Hindlimb muscle (tissue), 1 donor: ENCODE data around the gene ZNF581. TPM values are rescaled to one million over a fixed set of nuclear protein-coding genes. Genes with fewer than 3 reads are reported as not detected.

Experiments
- DNase-seq: peaks from one replicate; pipeline ENCODE4 v3.0.0-alpha.2; 2013
- polyA plus RNA-seq: library from polyadenylated mRNA; unstranded; fragments of 120-200 nt; gene quantifications from one replicate; pipeline ENCODE4 v1.2.1, GENCODE V29; 2013; ENCODE audit not compliant: insufficient read length

ZNF581 gene
- polyA plus RNA-seq, 1 donor, result 36.4 TPM

DNA sequence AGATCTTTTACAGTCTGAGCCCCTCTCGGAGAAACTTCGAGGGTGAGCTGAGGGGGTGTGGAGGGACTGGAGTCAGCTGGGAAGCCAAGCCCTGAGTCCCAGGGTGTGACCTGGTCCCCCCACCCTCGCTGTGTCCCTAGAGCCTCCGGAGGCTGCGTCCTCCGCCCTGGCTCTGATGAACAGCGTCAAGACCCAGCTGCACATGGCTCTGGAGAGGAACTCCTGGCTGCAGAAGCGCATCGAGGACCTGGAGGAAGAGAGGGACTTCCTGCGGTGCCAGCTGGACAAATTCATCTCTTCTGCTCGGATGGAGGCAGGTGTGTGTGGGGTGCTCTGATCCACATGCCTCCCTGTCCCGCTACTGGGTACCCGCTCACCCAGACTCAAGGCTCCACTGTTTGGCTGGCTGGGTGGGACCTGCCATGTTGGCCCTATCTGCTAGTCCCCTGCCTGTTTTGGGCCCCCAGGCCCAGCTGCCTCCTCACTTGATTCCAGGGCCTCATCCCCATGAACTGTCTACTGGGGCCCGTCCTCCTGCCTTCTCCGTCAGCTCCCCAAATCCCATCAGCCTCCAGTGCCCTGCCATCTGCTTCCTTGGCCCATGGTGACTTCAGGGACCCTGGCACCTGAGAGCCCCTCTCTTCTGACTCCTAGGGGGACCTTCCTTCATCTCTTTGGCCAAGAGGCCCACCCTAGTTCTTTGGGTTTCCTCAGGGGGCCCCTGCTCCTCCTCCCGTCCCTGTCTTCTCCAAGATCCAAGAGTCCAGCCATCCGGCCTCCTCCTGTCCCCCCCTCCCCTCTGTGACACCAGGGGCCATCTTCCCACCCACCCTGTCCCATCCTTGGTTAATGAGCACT, 6.0 kb downstream of the ZNF581 start:
- no peak for DNase-seq

DNA sequence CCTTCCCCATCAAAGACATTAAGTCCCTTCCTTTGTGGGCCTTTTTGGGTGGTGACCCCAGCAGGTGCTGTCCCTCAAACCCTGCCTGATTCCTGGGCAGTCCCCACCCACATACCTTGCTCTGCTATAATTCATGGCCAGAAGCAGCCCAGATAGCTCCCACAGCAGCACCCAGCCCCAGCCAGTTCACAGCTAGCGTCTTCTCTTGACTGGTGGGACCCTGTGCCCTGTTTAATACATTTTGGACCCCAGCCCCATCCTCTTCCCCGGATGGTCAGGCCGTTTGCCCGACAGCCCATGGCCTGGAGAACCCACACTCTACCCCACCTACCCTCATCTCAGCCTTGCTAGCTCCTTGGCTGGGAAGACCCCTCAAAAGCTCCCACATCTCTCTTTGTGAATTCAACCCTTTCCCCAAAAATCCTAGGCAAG, 6.7 kb downstream of the ZNF581 start:
- no peak for DNase-seq

DNA sequence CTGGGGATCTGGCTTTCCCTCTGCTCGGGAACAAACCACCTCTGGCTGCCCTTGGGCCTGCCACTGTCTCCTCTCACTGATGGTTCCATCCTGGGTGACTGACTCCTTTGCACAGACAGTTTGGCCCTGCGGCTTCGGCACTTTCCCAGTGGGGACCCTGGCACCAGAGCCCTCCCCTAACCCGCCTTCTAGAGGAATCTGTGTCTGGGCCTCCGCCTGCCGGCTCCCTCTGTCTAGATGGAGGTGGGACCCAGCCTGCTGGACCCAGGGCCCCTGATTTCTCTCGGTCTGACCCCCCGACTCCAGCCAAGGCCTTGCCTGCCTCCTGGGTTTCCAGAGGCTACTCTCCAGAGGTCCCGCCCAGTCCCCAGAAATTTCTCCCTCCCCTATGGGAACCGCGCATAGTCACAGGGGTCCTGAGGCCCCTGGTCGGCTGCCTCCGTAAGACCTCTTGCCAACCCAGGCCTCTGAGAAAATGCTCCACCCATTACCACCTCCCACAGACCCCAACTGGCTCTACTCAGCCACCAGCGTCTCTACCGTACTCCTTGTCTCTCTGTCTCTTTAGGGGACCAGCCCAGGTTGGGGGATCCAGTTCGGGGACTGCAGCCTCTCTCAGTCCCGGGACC, 7.3 kb downstream of the ZNF581 start:
- DNase-seq, result no peak

DNA sequence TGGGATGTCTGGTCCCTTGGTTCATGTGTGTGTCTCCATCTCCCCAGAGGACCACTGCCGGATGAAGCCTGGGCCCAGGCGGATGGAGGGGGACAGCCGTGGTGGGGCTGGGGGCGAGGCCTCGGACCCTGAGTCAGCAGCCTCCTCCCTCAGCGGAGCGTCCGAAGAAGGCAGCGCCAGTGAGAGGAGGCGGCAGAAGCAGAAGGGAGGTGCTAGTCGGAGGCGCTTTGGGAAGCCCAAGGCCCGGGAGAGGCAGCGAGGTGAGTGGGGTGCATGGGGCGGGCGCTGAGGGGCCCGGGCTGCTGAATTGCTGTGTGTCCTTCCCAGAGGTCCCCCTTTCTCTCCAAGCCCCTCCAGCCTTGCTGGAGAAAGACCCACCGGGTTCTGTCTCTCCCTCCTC, 7.8 kb downstream of the ZNF581 start:
- DNase-seq, result no peak

DNA sequence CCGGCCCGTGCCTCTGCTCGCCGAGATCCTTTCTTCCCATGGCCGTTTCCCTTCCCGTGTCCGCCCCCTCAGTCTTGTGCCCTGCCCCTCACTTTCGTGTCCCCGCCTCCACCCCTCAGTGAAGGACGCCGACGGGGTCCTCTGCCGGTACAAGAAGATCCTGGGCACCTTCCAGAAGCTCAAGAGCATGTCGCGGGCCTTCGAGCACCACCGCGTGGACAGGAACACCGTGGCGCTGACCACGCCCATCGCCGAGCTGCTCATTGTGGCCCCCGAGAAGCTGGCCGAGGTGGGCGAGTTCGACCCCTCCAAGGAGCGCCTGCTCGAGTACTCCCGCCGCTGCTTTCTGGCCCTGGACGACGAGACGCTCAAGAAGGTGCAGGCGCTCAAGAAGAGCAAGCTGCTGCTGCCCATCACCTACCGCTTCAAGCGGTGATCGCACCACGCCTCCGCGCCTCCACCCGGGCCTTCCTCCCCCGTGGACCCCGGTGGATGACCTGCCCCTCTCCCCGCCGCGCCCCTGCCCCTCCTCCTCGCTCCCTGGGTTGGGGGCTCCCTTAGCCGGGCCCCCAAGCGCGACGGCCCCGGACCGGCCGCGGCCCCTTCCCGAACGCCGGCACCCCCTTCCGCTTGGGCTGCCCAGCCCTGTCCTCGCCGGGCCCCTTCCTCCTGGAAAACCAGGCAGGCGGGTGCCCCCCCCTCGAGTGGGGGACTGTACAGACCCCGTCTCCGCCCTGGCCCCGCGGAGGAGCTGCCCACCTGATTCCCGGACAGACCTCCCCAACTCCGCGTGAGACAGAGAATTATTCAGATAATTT, 9.1 kb downstream of the ZNF581 start:
- no peak for DNase-seq

DNA sequence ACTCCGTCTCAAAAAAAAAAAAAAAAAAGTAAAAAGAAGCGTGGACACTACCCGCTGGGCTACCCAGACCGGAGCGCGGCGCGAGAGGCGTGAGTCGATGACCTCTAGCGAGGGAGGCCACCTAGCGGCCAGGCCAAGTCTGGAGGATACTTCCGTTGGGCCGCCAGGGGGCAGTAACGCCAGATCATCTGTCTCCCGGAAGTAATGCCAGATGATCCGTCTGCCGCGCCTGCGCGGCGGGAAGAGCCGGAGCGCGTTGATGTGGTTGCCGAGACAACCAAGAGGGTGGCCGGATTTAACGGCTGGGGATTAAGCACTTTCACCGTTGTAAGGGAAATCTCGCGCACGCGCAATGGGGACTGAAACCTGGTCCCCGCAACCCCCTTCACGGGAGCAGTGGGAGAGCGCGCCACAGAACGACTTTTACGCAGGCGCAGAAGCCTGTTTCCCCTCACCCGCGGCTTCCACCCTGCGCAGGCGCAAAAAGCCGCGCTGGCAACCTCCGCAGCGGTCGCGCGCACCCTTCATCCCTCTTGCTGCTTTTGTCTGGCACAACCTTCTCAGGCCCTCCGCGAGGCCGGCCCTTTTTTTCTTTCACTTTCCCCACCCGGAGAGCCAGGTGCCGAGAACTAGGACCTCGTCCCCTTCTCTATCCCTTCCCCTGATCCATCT, 10.3 kb downstream of the ZNF581 start:
- DNase-seq, result peak; percentile 100

DNA sequence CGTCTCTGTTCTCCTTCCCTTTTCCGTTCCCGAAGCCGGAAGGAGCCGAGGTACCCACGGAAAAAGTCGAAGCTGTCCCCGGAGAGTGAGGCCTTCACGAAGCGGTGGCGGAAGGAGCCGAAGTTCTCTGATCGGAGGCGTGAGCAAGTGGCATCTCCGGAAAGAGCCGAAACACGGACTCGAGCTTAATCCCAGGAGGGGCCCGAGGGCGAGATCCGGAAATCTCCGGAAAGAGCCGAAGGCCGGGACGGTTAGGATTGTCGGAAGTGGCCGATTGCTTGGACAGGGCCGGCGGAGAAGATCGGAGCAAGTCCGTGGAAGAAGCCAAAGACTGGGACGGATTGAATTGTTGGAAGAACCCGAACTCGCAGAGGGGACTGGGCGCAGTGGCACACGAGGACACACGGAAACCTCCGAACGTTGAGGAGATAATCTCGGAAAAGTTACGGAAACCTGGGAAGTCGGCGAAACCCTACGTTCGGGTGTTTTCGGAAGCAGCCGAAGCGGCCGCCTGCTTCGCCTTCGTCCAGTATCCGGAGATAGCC, 10.9 kb downstream of the ZNF581 start:
- DNase-seq, result peak; percentile 100

DNA sequence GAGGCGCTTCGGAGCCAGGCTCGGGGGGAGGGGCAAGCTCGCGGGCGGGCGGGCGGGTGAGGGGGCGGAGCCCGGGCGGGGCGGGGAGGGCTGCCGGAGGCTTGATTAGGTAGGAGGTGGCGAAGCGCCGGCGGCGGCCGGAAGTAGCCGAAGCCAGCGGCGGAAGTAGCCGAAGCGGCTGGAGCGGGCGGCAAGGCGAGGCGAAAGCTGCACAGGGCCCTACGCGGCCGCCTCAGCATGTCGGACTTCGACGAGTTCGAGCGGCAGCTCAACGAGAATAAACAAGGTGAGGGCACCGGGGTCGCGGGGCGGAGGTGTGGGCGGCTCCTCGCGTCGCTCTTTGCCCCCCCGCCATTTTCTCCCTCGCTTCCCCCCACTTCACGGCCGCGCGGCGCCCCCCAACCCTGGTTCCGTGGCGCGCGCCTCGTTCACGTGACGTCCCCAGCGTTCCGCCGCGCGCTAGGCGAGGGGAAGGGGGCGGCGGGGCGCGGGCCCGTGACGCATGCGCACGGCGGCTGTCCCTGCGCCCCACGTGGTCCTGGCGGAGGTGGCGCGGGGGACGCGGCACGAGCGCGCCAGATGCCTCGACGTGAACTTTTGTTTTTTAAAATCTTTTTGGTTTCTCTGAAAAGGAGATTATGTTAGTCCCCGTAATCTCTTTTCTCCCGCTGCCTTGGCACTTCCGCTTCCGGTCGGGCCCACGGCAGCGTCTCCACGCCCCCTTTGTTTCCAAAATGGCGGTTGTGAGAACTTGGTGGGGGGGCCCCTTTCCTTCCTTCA, 11.6 kb downstream of the ZNF581 start, which contains the start of gene U2AF2:
TSS of gene U2AF2 (plus strand) at position 168 of the 780 bp plus-strand sequence. CDS start at position 238, 70 bp downstream.
- DNase-seq, result peak; percentile 83

DNA sequence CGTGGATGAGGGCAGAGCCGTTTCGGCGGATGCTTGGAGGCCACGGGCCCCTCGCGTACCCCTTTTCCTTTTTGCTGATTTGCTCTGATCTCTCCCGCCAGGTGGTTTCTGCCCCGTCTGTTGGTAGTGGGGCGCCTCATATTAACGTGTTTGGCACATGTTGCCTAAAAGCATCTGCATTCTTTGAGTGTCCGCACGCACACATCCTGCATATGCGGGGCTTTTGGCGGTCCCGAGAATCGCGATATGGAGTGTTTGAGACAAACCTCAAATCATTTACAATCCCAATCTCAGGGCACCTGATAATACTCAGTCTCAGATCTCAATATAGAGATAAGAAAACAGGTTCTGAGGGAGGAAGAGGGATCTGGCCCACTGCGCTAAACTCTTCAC, 12.2 kb downstream of the ZNF581 start:
- DNase-seq, result no peak

DNA sequence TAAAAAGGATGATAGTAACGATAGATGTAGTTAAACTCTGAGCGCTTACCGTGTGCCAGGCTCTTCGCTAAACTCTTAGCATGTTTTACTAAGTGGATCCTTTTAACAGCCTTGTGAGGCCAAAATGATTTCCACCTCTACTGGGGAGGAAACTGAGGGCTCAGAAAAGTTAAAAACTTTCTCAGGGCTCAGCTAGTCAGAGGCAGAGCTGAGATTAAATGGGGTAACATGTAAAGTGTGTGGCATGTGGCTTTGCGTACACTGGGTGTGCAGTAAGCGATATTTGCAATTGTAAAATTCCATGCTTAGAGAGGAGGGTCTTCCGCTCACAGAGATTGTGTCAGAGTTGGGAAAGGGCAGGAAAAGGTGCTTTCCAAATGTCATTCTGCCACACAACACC, 13.1 kb downstream of the ZNF581 start:
- DNase-seq, result no peak

DNA sequence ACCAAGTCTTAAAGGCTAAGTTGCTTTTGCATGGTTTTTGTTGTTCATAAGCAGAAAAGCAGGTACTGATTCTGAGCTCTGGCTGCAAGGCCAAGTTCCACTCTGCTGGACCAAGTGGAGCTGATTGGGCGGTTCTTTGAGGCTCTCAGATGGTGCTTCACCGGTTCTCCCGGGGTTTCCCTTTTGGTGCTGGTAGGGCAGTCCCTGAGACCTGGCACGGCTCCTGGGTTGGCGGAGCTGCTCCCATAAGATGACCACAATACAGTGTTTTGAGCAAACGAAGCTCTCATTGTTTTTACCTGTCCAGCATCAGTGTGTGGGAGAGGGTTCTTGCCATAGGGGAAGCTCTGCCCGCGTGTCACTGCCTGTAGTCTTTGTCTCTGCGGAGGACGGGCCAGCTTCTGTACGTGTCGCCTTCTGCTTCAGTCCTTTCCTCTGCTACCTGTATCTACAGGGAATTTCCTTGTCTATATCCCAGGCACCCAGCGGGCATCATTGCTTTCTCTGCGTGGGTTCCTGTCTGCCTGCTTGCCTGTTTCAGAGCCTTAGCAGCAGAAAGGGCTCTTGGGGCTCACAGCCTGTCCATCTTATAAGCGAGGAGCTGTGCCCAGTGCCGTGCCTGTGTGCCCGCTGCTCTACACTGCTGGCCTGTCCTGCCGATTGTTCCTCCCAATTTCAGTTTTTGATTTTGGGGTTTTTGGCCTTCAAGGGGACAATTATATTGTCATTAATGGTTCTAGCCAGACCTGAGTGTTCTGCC, 13.7 kb downstream of the ZNF581 start:
- DNase-seq, result no peak

DNA sequence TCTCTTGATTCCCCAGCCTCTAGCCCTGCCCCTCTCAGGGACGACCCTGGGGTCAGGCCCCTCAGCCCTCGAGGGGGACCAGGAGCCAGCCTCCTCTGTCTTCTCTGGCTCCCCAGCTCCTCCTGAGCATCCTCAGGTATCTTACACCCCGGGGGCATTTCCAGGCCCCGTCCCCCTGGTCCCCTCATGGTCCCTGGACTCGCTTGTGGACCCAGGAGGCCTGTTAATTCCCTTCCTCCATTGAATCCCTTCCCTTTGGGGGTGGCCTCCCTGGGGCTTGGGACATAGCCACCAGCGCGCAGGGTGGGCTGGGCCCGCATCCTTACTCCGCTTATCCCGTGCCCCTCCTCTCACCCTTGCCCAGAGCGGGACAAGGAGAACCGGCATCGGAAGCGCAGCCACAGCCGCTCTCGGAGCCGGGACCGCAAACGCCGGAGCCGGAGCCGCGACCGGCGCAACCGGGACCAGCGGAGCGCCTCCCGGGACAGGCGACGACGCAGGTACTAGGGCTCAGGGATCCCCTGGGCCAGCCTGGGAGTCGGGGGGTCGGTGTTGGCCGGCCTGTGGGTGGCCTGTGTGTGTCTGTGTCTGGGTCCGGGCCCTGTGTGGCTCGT, 15.5 kb downstream of the ZNF581 start:
- DNase-seq, result no peak

DNA sequence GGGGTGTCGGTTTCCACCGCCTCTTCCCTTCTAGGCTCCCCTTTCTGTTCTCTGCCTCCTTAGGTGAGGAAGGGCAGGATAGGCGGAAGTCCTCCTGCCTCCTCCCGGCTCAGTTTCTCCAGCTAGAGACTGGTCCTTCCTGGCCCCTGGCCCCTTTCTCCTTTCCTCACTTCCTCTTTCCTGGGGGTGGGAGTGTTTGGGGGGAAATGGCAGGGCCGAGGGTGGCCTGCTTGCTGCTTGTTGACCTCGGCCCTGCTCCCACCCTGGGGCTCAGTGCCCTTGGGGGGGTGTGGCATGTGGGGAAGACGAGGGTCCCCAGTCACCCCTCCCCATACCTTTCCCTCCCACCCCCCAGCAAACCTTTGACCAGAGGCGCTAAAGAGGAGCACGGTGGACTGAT, 16.4 kb downstream of the ZNF581 start:
- DNase-seq, result no peak

DNA sequence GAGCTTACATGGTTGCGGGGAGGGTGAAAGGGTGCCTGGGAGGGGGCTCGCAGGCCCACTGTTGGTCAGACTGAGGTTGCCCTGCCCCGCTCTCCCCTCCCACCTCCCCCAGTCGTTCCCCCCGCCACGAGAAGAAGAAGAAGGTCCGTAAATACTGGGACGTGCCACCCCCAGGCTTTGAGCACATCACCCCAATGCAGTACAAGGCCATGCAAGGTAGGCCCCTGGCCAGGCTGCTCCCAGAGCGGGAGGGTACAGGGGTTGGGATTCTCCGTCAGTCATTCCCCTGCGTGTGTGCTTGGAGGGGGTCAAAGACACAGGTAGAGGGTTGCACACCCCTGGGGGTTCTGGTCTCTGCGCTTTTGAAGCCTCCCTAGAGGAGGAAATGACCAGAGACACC, 17.0 kb downstream of the ZNF581 start:
- DNase-seq, result no peak

DNA sequence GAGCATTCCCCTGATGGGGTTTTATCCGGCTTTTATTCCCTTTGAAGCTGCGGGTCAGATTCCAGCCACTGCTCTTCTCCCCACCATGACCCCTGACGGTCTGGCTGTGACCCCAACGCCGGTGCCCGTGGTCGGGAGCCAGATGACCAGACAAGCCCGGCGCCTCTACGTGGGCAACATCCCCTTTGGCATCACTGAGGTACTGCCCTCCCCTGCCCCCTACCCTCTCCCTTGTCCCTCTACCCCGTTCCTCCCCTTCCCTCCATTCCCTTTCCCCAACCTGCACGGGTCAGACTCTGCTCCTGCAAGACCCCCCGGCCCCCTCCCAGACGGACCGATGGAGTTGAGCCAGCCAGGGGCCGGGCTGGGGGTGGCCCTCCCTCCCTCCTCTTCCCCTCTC, 17.5 kb downstream of the ZNF581 start:
- DNase-seq, result no peak

DNA sequence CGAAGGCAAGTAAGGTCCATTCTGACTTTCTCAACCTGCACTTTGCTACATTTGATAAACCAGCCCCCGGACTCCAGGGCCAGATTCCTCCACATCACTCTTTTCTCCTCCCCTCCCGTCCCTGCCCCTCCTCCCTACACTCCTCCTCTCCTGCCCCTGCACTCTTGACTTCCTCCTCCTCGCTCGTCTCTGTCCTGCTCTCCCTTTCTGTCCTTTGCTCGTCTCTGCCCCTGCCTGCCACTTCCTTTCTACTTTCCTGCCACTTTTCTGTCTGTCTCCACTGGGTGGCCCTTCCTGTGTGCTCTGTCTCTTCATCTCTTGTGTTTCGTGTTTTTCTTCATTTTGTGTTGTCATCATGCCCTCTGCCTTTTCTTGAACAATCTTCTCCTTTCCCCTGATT, 18.4 kb downstream of the ZNF581 start:
- DNase-seq, result no peak

DNA sequence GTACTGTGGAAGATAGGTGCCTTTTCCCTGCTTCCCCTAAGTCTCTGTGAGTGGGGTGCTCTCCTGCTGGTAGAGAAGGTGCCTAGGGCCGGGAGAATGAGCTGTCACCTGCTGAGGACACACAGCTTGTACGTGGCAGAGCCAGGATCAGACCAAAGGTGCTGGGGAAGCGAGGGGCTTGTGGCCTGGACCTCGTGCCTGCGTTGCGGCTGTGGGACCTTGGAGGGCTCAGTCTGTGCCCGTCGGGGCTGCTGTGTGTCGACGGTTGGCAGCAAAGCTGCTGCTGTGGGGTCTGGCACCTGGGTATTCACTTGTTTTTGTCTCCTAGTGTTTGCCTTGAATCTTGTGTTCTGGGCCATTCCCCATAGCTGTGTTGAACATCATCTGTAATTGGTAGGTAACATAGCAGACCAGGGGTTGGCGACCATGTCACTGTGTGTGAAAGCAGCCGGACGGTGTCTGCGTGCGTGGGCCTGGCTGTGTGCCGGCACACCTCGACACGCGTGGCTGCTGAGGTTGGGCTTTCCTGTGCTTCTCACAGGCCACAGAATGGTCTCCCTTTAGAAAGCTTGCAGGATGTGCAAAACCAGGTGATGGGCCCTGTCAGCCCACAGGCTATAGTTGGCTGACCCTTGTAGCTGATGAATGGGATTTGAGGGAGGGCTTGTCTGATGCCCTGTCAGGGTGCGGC, 20.5 kb downstream of the ZNF581 start:
- no peak for DNase-seq

DNA sequence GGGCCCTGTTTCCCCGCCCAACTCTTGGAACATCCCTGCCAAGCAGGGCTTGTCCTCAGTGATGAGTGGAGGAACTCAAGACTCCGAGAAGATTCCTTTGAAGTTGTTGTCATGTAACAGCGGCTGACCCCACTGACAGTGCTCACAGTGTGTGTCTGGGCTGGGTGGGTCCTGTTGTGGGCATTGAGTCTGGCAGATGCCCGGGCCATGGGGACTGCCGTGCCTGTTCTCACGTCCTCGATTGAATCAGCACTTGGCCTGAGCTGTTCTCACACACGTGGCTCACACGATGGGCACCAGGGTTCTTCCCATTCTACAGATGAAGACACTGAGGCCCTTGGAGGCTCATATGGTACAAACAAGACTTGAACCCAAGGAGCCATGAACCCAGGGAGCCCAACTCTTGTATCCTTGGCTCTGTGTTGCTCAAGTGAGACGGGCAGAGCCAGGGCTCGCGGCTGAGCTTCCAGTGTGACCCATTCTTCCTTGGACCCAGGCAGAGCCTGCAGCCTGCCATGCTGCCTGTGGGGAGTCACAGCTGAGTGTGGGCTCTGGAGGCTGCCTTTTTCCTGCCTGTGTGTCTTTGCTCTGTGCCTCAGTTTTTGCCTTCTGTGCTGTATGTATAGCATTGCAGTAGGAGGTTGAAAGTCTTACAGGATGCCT, 23.0 kb downstream of the ZNF581 start:
- DNase-seq, result no peak

DNA sequence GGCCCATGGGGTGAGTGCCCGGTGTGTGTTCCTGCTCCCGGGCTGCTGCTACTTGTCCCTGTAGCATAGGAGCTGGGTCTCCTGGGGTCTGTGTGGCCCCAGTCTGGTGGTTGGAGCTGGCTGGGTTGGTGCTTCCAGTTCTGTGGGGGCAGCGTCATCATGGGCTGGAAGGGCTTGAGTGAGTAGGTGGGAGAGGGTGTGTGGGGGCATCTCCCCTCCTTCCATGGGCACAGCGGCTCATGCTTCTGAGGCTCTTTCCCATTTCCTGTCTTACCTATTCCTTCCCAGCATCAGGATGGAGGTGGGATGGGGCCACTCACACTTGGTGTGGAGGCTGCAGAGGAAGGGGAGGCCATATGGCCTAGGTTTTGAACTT, 23.5 kb downstream of the ZNF581 start:
- DNase-seq, result no peak
